ENCODE measurements around the gene PTPRN2. TPM values are rescaled to one million over a fixed set of nuclear protein-coding genes. Genes with fewer than 3 reads are reported as not detected.

PTPRN2 gene
- total and polyA plus RNA-seq, 9 of the 15 experiments (the other 6 are each of a cell fraction or from before 2014, with no cell fraction given): not detected

- FAIRE-seq: no peak
- no peak overlapping the region for H3K4me3 ChIP-seq
- H3K9me3 ChIP-seq (replicated peaks; ENCODE audit: control insufficient read depth, insufficient read depth, low read depth, low read length): no peaks in the 10 kb centered on the region
- no peaks in the 10 kb centered on the region for H3K79me2 ChIP-seq (ENCODE audit: control insufficient read depth, insufficient read depth, low read length)
- TF ChIP-seq BCLAF1 (IDR thresholded peaks at IDR 0.05; ENCODE audit: borderline replicate concordance in 1 of 2, control insufficient read depth in 1 of 2, low read depth in 2 of 2, low read length in 1 of 2): no peak
- no peak for TF ChIP-seq ZNF324 (CRISPR knock-in tag; IDR thresholded peaks at IDR 0.05)
- TF ChIP-seq, protein P1, sequence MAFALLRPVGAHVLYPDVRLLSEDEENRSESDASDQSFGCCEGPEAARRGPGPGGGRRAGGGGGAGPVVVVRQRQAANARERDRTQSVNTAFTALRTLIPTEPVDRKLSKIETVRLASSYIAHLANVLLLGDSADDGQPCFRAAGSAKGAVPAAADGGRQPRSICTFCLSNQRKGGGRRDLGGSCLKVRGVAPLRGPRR (CRISPR knock-in tag; IDR thresholded peaks at IDR 0.05): no peak
- ChIA-PET CTCF (ENCODE audit: low intra/inter-chr PET ratio) (no interaction called here), POLR2A (interaction anchor here (1.1 to 1.4 kb wide), 2 partner anchors 9 to 10 kb away, joined by 3 read pairs; no protein-coding TSS in a partner anchor)
- ATAC-seq: no peak
- WGBS (ENCODE audit: insufficient coverage, low coverage, missing lambda C conversion rate): 3% methylated on average over 39 of the region's 39 CpGs
- no peak overlapping the region for H3K27ac ChIP-seq (ENCODE audit: extremely low read depth, low read depth, low read length)
- intact Hi-C loops (cut with micrococcal nuclease) (no loop called here), in situ Hi-C loops (cut with MboI) (no loop called here)
- H3K27me3 ChIP-seq (ENCODE audit: control insufficient read depth in 2 of 2, insufficient read depth in 2 of 2, low read length in 2 of 2): peaks cover 81 to 100% of the 10 kb centered on the region in 2 experiments
- no TSS peak for BruUV-seq (replicated peaks)
- H2AFZ ChIP-seq (ENCODE audit: low read depth, low read length): no peak overlapping the region
- H3K9ac ChIP-seq (ENCODE audit: insufficient read depth in 1 of 2, low read depth in 2 of 2, low read length in 2 of 2): no peak overlapping the region
- no peaks in the 10 kb centered on the region for H3K36me3 ChIP-seq (ENCODE audit: control insufficient read depth, insufficient read depth, low read length)
- H3K4me1 ChIP-seq (replicated peaks in 1 of 2; ENCODE audit: control insufficient read depth in 2 of 2, insufficient read depth in 2 of 2, low read length in 2 of 2): peaks cover 0 to 21% of the 10 kb centered on the region in 2 experiments; a peak in 1 of 5 replicates
- H3K9me1 ChIP-seq (ENCODE audit: control insufficient read depth, insufficient read depth, low read length): peaks cover 4% of the 10 kb centered on the region
- no peak for DNase-seq (ENCODE audit: extremely low read depth in 1 of 4, low spot score in 3 of 4)
- peaks cover 9% of the 10 kb centered on the region; the same call in 1 of the 2 replicates for H4K20me1 ChIP-seq (replicated peaks; ENCODE audit: control insufficient read depth, insufficient read depth, low read length)
- H3K4me2 ChIP-seq (ENCODE audit: insufficient read depth, low read length): no peak overlapping the region
Observed at GRCh38 chr7:157671358-157672255, 916.0 kb downstream of the PTPRN2 start.
